Loucy (cell line): Measurements from ENCODE around the gene NBL1.

Source experiments
- EZH2phosphoT487 ChIP-seq: fragments of 200-600 bp; IDR thresholded peaks from 2 replicates; pipeline ENCODE4 v1.6.1; 2018; ENCODE audit warnings: antibody characterized with exemption, mild to moderate bottlenecking, moderate library complexity, borderline replicate concordance
- TF ChIP-seq, protein P1 (sequence below): fragments of 200-600 bp; sonication (generic); conservative IDR thresholded peaks from 2 replicates; pipeline ENCODE4 v1.5.1; 2014; ENCODE audit warnings: mild to moderate bottlenecking, antibody characterized with exemption, low read length

GRCh38 chr1:19665496-19666465, 21.7 kb downstream of the NBL1 start:
- TF ChIP-seq, protein P1, sequence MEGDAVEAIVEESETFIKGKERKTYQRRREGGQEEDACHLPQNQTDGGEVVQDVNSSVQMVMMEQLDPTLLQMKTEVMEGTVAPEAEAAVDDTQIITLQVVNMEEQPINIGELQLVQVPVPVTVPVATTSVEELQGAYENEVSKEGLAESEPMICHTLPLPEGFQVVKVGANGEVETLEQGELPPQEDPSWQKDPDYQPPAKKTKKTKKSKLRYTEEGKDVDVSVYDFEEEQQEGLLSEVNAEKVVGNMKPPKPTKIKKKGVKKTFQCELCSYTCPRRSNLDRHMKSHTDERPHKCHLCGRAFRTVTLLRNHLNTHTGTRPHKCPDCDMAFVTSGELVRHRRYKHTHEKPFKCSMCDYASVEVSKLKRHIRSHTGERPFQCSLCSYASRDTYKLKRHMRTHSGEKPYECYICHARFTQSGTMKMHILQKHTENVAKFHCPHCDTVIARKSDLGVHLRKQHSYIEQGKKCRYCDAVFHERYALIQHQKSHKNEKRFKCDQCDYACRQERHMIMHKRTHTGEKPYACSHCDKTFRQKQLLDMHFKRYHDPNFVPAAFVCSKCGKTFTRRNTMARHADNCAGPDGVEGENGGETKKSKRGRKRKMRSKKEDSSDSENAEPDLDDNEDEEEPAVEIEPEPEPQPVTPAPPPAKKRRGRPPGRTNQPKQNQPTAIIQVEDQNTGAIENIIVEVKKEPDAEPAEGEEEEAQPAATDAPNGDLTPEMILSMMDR = no peak
- TF ChIP-seq EZH2phosphoT487 = no peak
